HG03097 (cell line): Measurements from ENCODE around the gene JPH4.

Experiments used
- ATAC-seq: cut with Tn5 transposase; IDR thresholded peaks from one replicate; pipeline ENCODE4 v1.9.1; 2021; ENCODE audit not compliant: unreplicated experiment, low FRiP score

The JPH4 gene

GRCh38 chr14:23582906-23583760, 4.5 kb upstream of the JPH4 start:
- ATAC-seq: no peak

- ATAC-seq: no peak
Observed at GRCh38 chr14:23580948-23581281, 2.3 kb upstream of the JPH4 start.

- ATAC-seq: no peak
Observed at GRCh38 chr14:23580152-23580926, 1.7 kb upstream of the JPH4 start.

- ATAC-seq: no peak
Observed at GRCh38 chr14:23579739-23580138, 1.1 kb upstream of the JPH4 start.

GRCh38 chr14:23579311-23579630, 681 bp upstream of the JPH4 start:
- no peak for ATAC-seq

- ATAC-seq: no peak
Observed at GRCh38 chr14:23577710-23578392, 739 bp downstream of the JPH4 start.

GRCh38 chr14:23577004-23577681, 1.4 kb downstream of the JPH4 start:
- ATAC-seq: no peak

- no peak for ATAC-seq
Observed at GRCh38 chr14:23573384-23574015, 5.1 kb downstream of the JPH4 start.

- ATAC-seq: no peak
Observed at GRCh38 chr14:23572836-23573235, 5.8 kb downstream of the JPH4 start.

- ATAC-seq: no peak
Observed at GRCh38 chr14:23572524-23572828, 6.1 kb downstream of the JPH4 start.

- no peak for ATAC-seq
Observed at GRCh38 chr14:23571701-23572523, 6.7 kb downstream of the JPH4 start.

GRCh38 chr14:23570806-23571483, 7.6 kb downstream of the JPH4 start:
- ATAC-seq: no peak

GRCh38 chr14:23569443-23570151, 9.0 kb downstream of the JPH4 start:
- no peak for ATAC-seq

GRCh38 chr14:23568600-23569331, 9.8 kb downstream of the JPH4 start:
- ATAC-seq: no peak

GRCh38 chr14:23568021-23568599, 10.5 kb downstream of the JPH4 start:
- no peak for ATAC-seq

- peak; percentile 81 for ATAC-seq
Observed at GRCh38 chr14:23567186-23568020, 11.2 kb downstream of the JPH4 start, which contains the start of gene AP1G2. Gene AP1G2, minus strand, starts transcription at chr14:23567791. Its CDS starts 477 bp downstream, at chr14:23567314.

- peak; percentile 2 for ATAC-seq
Observed at GRCh38 chr14:23566778-23567185, 11.8 kb downstream of the JPH4 start.
